Right lobe of liver (tissue), 6 donors: Measurements from ENCODE around the gene CLTB. TPM values are rescaled to one million over a fixed set of nuclear protein-coding genes. Genes with fewer than 3 reads are reported as not detected.

Experiments used
- ATAC-seq, 4 donors: fragments of 200-7000 bp; cut with Tn5 transposase; one replicate each; pipeline ENCODE4 v1.9.1; 2020; ENCODE audit warnings: mild to moderate bottlenecking in 4 of 4, moderate library complexity in 4 of 4
- DNase-seq, 3 donors: peaks; one replicate each; pipeline ENCODE4 v3.0.0-alpha.2; 2020
- H3K27ac ChIP-seq, 3 donors: fragments of 200-600 bp; one replicate each; pipeline ENCODE4 v1.8.0; 2022
- H3K27me3 ChIP-seq, 2 donors: fragments of 200-600 bp; one replicate each; pipeline ENCODE4 v1.8.0; 2022
- H3K36me3 ChIP-seq, 4 donors: fragments of 200-600 bp; sonication (generic) in 1 of 4; one replicate each; pipeline versions ENCODE4 v1.5.1 to v1.8.0; 2017 to 2022; ENCODE audit warnings: control low read depth in 1 of 4
- H3K4me1 ChIP-seq, 4 donors: fragments of 200-600 bp; sonication (generic) in 1 of 4; one replicate each; pipeline versions ENCODE4 v1.5.1 to v1.8.0; 2017 to 2022; ENCODE audit warnings: control low read depth in 1 of 4
- H3K4me3 ChIP-seq, 3 donors: fragments of 200-600 bp; one replicate each; pipeline ENCODE4 v1.8.0; 2022
- H3K9me3 ChIP-seq, 4 donors: fragments of 200-600 bp; sonication (generic) in 1 of 4; one replicate each; pipeline versions ENCODE4 v1.5.1 to v1.8.0; 2017 to 2022; ENCODE audit warnings: control low read depth in 1 of 4
- CTCF ChIP-seq, 4 donors: fragments of 200-600 bp in 3 of 4; fragments of 450-650 bp in 1 of 4; IDR thresholded peaks; one replicate each; pipeline versions ENCODE4 v1.5.1 to v1.8.0; 2016 to 2022; ENCODE audit warnings: antibody characterized with exemption in 4 of 4, mild to moderate bottlenecking in 2 of 4
- POLR2A ChIP-seq: fragments of 450-650 bp; IDR thresholded peaks from one replicate; pipeline ENCODE4 v1.6.1; 2017; ENCODE audit warnings: antibody characterized with exemption, mild to moderate bottlenecking
- WGBS: methylation state at CpG from one replicate; pipeline ENCODE4 v1.1.6; 2018; ENCODE audit warnings: low coverage, low lambda C conversion rate; ENCODE audit not compliant: insufficient coverage; ENCODE audit errors: missing lambda C conversion rate; 5-methylcytosine and 5-hydroxymethylcytosine counted together
- intact Hi-C, 2 donors: fragments of 100-400 bp; cut with DNase I; formaldehyde crosslinking; loops; one replicate each; pipeline versions ENCODE4 v1.11.2 to v1.14.1; 2022
- microRNA counts: library from miRNA; unstranded; fragments of <30 nt; microRNA quantifications from one replicate; lab custom pipeline; 2016
- microRNA-seq, 2 donors: library from miRNA; unstranded; fragments of <30 nt; microRNA quantifications; one replicate each; pipeline ENCODE4, GENCODE V29; 2019 to 2020
- small RNA-seq, 2 experiments: library from RNA; depleted of rRNA; stranded (forward); fragments of <200 nt; gene quantifications; one replicate each; pipeline ENCODE3, GENCODE V24; 2016
- total RNA-seq, 6 experiments: library from RNA; depleted of rRNA in 2 of 6; stranded (reverse); fragments of >200 nt in 2 of 6; fragmentation: NEBNext Ultra II Directional in 3 of 6; extraction: Animal tissue kit (Norgen Biotek cat#: 25700) in 3 of 6; gene quantifications; one replicate each; pipeline versions ENCODE4 v1.1.0 to v1.2.4, GENCODE V29; 2016 to 2023
- donor health status: DM: no; HTN: yes; CAD: no.
- donor health status: DM: no; HTN: no; CAD: no.
- donor health status: DM: no; HTN: no; CAD: no.
- donor health status: DM: no; HTN: yes; CAD: no.
- donor health status: DM: no; HTN: yes; CAD: no.

Gene CLTB
- total RNA-seq, 6 experiments from 2014 or later: 28.6 to 73.0 (median 31.3) TPM

DNA sequence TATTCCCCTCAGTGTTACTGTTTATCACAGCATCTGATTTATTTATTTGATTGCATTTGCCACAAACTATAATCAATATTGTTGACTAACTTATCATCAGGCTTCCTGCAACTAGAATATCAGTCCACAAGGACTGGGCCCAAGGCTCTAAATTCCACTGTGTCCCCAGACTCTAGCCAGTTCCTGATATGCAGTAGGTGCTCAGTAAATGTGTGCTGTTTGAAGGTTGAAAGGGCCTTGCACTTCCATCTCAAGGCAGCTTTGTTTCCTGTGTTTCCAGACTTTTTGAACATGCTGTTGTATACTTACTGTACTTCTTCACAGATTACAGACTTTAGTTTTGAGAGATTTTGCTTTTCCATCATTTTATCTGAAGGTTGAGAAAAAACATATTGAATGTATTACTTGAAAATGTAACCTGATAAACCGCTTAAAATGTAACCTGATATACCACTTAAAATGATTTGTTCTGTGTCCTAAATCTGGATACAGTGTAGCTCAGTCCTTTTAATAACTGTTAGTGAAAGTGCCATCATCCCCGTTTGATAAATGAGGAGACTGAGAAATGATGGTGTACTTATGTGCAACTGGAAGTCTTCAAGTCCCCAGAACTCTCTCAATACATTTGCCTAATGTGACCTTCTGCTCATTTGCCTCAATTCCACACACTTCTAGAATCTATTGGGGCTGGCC is 73.4 kb downstream of the CLTB start:
- H3K4me3 ChIP-seq: no peak overlapping the region
- no peaks in the 10 kb centered on the region for H3K27me3 ChIP-seq
- TF ChIP-seq CTCF (IDR thresholded peaks at IDR 0.05) (no peak), POLR2A (no peak)
- no peak for ATAC-seq
- DNase-seq: no peak
- H3K4me1 ChIP-seq: peaks cover 0 to 47% (median 15%) of the 10 kb centered on the region in 4 donors
- 64% methylated on average over 2 of the region's 2 CpGs for WGBS
- no peaks in the 10 kb centered on the region for H3K9me3 ChIP-seq
- H3K36me3 ChIP-seq: peaks cover 0 to 35% (median 17%) of the 10 kb centered on the region in 4 donors
- intact Hi-C loops: no loop called here
- H3K27ac ChIP-seq: peak overlapping the region in 2 of 3 donors; percentile 16 to 86

MicroRNA genes within 50 kb of the gene (microRNA counts, 767-probe panel; counts per million panel counts)
- 237 counts per million for microRNA hsa-miR-1271-5p (lab: Ali Mortazavi, UCI)

Small RNA genes within 50 kb of the gene (microRNA-seq; reads per million reads assigned to microRNA genes)
- 1.9 to 3.2 reads per million in 2 donors for gene MIR1271

Small RNA genes within 50 kb of the gene (small RNA-seq; reads per million reads assigned to genes)
- gene AC010297.1 (0 reads per million in 2 experiments), gene MIR1271 (0 to 0.87 reads per million in 2 experiments)

Other genes starting within 250 kb of the CLTB start
- gene SIMC1, start 178.1 kb downstream of the CLTB start, total RNA-seq: 10 to 100 TPM in 4 of 6 experiments, 1 to 10 TPM in 2; 7.0 to 21.7 (median 11.2) TPM
- 10 to 100 TPM; 49.7 to 65.0 (median 57.6) TPM for gene KIAA1191, start 54.8 kb downstream of the CLTB start, total RNA-seq
- 1 to 10 TPM in 5 of 6 experiments, under 1 TPM in 1; 0.93 to 2.4 (median 1.1) TPM for gene ARL10, start 51.1 kb downstream of the CLTB start, total RNA-seq
- 10 to 100 TPM; 12.8 to 19.6 (median 17.2) TPM for gene NOP16, start 27.9 kb downstream of the CLTB start, total RNA-seq
- gene HIGD2A, start 27.8 kb downstream of the CLTB start, total RNA-seq: 100 to 1,000 TPM in 2 of 6 experiments, 10 to 100 TPM in 4; 39.0 to 107 (median 56.5) TPM
- 10 to 100 TPM; 17.5 to 23.3 (median 19.8) TPM for gene FAF2, start 31.8 kb upstream of the CLTB start, total RNA-seq
- 10 to 100 TPM in 4 of 6 experiments, 1 to 10 TPM in 2; 5.1 to 16.3 (median 12.7) TPM for gene RNF44, start 120.9 kb upstream of the CLTB start, total RNA-seq
- gene CDHR2, start 132.8 kb upstream of the CLTB start, total RNA-seq: 10 to 100 TPM in 4 of 6 experiments, 1 to 10 TPM in 2; 6.8 to 89.2 (median 41.2) TPM
- under 1 TPM; 0.05 to 0.99 (median 0.30) TPM for gene GPRIN1, start 193.6 kb upstream of the CLTB start, total RNA-seq
- not detected for gene SNCB, start 214.0 kb upstream of the CLTB start, total RNA-seq
- gene EIF4E1B, start 214.1 kb upstream of the CLTB start, total RNA-seq: not detected
- 10 to 100 TPM; 10.9 to 20.8 (median 13.6) TPM for gene TSPAN17, start 230.9 kb upstream of the CLTB start, total RNA-seq